NCI-H524 (cell line): ENCODE data around the gene UVSSA.
A peak's percentile ranks its signal among the peaks of the same experiment; 100 is the strongest.

ENCODE experiments used
- DNase-seq, 2 experiments: peaks; one replicate each; lab custom pipeline; 2025; lab: John Stamatoyannopoulos, UW

The UVSSA gene

GRCh38 chr4:1348746-1349145 is 1.7 kb downstream of the UVSSA start:
- DNase-seq, result no peak

GRCh38 chr4:1349359-1350168 is 2.6 kb downstream of the UVSSA start:
- no peak for DNase-seq

GRCh38 chr4:1350169-1350520 is 3.1 kb downstream of the UVSSA start:
- no peak for DNase-seq

GRCh38 chr4:1351854-1352566 is 5.0 kb downstream of the UVSSA start:
- DNase-seq, result peak; percentile 27 to 69

GRCh38 chr4:1352567-1352900 is 5.5 kb downstream of the UVSSA start:
- DNase-seq, result no peak

GRCh38 chr4:1353186-1354055 is 6.4 kb downstream of the UVSSA start:
- no peak for DNase-seq

- DNase-seq, result no peak
Measured at GRCh38 chr4:1354136-1354982, 7.4 kb downstream of the UVSSA start.

- no peak for DNase-seq
Measured at GRCh38 chr4:1354983-1355275, 7.9 kb downstream of the UVSSA start.

- DNase-seq, result no peak
Measured at GRCh38 chr4:1355378-1355777, 8.4 kb downstream of the UVSSA start.

GRCh38 chr4:1356181-1356998 is 9.4 kb downstream of the UVSSA start:
- peak; percentile 15 to 64 for DNase-seq

GRCh38 chr4:1357356-1358248 is 10.6 kb downstream of the UVSSA start:
- no peak for DNase-seq

GRCh38 chr4:1358421-1359143 is 11.6 kb downstream of the UVSSA start:
- DNase-seq, result no peak

- DNase-seq, result peak; percentile 66 to 91
Measured at GRCh38 chr4:1359144-1359501, 12.1 kb downstream of the UVSSA start.

- no peak for DNase-seq
Measured at GRCh38 chr4:1359976-1360375, 13.0 kb downstream of the UVSSA start.

GRCh38 chr4:1360423-1361283 is 13.6 kb downstream of the UVSSA start:
- DNase-seq, result no peak

GRCh38 chr4:1361431-1361830 is 14.4 kb downstream of the UVSSA start:
- DNase-seq, result no peak

- DNase-seq, result no peak
Measured at GRCh38 chr4:1362046-1362445, 15.0 kb downstream of the UVSSA start.

- no peak for DNase-seq
Measured at GRCh38 chr4:1362521-1362920, 15.5 kb downstream of the UVSSA start.

- no peak for DNase-seq
Measured at GRCh38 chr4:1363513-1363912, 16.5 kb downstream of the UVSSA start.
